Liver (tissue), 3 donors: ENCODE results near the gene NFATC1.

Experiments
- REST ChIP-seq: IDR thresholded peaks from 2 replicates; pipeline ENCODE4 v1.6.1; 2016; ENCODE audit warnings: antibody characterized with exemption, mild to moderate bottlenecking
- TF ChIP-seq, protein P1 (sequence below): fragments of 150-350 bp; IDR thresholded peaks from 2 replicates; pipeline ENCODE4 v1.5.1; 2017; ENCODE audit warnings: improper control_type of control experiment, low read depth, low read length; ENCODE audit not compliant: missing input control
- TF ChIP-seq, protein P2 (sequence below): IDR thresholded peaks from 2 replicates; pipeline ENCODE4 v1.6.1; 2016; ENCODE audit warnings: antibody characterized with exemption
- donor health status: healthy.
- donor health status: healthy.

GRCh38 chr18:79453816-79454735 is 58.3 kb downstream of the NFATC1 start:
- TF ChIP-seq, protein P1, sequence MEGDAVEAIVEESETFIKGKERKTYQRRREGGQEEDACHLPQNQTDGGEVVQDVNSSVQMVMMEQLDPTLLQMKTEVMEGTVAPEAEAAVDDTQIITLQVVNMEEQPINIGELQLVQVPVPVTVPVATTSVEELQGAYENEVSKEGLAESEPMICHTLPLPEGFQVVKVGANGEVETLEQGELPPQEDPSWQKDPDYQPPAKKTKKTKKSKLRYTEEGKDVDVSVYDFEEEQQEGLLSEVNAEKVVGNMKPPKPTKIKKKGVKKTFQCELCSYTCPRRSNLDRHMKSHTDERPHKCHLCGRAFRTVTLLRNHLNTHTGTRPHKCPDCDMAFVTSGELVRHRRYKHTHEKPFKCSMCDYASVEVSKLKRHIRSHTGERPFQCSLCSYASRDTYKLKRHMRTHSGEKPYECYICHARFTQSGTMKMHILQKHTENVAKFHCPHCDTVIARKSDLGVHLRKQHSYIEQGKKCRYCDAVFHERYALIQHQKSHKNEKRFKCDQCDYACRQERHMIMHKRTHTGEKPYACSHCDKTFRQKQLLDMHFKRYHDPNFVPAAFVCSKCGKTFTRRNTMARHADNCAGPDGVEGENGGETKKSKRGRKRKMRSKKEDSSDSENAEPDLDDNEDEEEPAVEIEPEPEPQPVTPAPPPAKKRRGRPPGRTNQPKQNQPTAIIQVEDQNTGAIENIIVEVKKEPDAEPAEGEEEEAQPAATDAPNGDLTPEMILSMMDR: no peak
- no peak for TF ChIP-seq REST
- TF ChIP-seq, protein P2, sequence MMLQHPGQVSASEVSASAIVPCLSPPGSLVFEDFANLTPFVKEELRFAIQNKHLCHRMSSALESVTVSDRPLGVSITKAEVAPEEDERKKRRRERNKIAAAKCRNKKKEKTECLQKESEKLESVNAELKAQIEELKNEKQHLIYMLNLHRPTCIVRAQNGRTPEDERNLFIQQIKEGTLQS: no peak
